Fibroblast of skin of right quadriceps (primary cell): ENCODE measurements around the gene SIM2.

Experiments used
- DNase-seq: peaks from one replicate; pipeline ENCODE4 v3.0.0-alpha.2; 2013

SIM2 gene

DNA sequence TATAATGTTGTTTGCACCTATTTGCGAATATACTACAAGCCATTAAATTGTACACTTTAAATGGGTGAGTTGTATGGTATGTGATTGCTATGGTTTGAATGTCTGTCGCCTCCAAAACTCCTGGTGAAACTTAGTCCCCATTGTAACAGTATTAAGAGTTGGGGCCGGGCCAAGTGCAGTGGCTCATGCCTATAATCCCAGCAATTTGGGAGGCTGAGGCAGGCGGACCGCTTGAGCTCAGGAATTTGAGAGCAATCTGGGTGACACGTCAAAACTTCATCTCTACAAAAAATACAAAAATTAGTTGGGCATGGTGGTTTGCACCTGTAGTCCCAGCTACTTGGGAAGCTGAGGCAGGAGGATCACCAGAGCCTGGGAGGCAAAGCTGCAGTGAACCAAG lies 12.0 kb upstream of the SIM2 start:
- DNase-seq = no peak

GRCh38 chr21:36688324-36688723 lies 10.6 kb upstream of the SIM2 start:
- no peak for DNase-seq

- DNase-seq = no peak
Observed at GRCh38 chr21:36689324-36689723, 9.6 kb upstream of the SIM2 start.

DNA sequence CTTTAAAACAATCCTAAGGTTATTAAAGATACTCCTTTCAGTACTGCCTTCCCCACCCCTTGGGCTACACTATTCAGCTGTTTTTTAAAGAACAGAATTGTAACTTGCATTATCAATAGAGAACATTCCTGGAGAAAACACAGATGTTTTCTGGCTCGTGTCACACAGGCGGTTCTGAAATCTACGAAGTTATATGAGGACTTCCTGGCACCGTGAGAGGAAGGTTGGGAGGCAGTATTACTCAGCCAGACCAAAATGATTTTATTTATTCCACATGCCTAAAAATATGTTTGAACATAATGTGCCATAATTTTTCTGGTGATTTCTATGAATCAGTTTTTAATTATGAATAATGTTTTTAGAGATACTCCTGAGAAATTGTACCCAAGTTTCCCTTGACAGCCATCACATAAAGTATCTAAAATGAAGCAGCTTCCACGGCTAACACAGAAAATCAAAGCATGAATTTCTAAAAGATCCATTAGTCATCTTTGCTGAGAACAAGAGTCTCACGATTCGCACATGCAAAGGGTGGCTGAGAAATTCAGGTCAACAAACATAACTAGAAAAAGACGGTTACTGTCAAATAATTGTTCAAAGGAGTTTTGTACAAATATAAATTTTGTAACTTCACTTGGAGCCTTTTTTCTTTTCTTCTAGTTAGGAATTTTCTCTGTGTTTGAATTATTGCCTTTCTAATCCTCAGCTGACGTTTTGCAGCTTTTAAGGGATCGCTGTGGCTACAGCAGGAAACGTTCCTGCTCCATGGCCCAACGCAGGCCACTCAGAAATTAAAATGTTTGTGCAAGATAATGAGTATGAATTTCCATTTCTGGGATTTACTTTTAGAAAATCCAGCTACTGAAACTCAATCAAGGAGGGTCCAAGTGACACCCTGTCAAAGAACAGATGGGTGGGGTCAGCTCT lies 8.0 kb upstream of the SIM2 start:
- no peak for DNase-seq

GRCh38 chr21:36691555-36692041 lies 7.3 kb upstream of the SIM2 start:
- no peak for DNase-seq

DNA sequence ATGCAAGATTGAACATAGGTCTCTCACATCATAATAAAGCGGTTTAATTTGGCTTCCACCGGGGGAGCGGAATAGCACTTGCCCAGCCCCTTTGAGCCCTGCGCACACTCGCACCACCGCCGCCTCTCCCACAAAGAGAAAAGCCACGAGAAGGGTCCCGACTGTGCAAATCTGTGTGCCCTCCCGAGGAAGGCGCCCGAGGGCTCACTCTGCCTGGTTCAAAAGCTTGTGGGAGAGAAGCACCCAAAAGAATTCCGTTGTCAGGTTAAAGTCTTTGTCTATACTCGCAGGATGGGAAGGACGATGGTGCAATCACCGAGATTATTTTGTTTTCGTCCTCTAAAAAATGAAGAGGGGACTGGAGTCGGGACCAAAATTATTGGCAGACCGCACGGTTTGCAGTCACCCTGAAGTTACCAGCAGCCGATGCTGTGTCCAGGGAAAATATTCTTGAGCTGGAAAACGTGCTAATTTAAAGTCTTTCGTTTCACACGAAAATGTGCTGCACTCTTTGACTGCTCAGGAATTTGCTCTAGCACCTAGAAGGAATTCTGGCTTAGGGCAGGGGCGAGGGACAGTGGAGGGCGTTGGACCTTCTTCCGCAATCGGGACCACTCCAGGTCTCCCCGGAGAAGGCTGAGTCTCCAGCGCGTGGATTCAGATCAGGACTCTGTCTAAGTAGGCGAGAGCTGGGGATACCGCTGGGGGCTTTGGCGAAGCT lies 6.6 kb upstream of the SIM2 start:
- no peak for DNase-seq

DNA sequence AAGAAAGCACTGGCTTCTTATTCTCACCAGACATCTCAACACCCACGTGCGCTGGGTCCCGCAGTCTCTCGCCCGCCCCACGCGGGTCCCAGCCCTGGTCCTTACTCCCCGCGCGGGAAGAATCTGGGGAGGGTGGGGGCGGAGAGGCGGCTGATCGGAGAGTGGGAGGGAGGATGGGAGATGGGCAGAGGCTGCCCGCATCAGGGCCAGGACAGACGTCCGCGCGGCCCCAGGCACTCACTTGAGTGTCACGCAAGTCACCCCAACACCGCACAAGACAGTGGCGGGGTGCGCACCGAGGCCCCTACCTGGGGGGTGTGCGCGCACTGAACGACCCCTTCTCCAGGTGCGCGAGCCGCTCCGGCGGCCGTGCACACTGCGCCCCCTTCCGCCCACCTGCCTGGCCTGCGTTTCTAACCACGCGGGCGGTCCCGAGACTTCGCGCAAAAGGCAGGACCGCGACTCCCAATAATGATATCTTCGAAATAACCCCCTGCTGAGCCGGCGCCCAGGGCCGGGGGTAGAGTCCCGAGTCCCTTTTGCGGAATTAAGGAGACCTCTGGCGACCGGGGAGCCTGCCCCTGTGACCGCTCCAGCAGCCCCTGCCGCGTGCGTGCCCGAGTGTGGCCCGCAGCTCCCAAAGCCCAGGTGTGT lies 6.0 kb upstream of the SIM2 start:
- DNase-seq = no peak

DNA sequence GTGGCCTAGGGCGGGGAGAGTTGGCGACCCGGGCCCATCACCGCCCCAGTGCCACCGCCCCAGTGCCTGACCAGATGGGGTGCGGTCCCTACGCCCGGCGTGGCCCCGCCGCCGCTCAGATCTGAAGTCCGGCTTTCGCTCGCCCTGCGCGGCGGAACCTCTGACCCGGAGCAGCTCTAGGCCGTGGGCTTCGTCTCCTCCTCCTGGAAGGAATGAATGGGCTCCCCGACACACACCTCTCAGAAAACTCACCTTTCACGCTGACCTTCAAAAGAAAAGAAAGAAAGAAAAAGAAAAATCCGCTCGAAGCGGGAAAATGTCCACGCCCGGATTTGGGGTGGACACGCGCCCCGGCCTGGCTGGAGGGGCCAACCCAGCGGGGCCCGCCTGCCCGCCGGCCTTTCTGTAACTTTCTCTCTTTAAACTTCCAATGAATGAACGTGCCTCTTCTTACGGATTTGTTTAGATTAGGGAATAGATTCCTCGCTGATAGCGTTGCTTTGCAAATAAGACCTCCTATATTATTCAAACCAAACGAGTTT lies 5.4 kb upstream of the SIM2 start:
- no peak for DNase-seq

DNA sequence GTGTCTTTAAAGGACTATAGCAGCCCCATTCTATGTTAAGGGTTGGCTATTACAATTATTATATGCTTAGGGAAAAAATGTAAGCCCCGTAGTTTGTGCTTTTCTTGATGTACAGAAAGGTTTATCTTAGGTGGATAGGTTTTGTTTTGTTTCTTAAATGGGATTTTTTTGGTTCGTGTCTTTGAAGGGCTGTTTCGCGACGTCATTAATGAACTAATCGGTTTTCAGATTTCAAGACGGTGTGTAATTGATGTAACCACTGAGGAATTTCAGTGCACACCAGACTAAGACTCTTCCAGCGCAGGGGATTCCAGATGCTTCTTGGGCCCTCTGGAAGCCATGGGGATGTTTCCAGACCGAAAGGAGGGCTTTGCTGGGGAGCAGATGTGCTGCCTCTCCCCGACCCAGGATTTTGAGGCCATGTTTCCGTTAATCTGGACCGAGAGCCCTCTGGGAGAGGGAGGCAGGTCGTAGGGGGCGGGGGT lies 4.8 kb upstream of the SIM2 start:
- no peak for DNase-seq

DNA sequence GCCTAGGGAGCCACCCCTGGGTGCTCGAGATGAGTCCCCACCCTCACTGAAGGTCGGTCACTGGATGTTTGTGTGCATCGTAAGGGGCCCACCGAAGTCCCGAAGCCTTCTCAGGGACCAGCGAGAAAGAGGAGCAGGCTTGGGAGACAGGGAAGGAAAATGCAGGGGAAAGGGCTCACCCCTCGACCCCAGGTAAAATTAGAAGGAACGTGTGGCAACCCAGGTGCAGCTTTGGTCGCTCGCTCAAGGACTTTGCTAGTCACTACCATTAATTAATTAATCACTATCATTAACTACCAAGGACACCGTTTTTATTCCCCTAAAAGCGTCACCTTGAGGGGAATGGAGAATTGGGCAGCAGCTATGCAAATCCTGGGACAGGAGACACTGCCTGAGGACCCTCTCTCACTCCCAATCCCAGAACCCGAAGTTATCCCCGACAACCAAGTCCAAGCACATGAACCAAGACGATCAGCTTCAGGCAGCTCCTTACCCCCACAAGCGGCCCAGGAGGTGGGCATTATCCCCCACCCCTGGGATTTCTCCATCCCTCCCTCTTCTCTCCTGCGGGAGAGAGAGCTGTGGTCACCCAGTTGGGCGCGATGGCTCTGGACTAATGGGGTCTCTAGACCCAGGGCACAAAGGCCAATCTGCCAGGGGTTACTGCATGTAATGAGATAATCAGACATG lies 4.2 kb upstream of the SIM2 start:
- no peak for DNase-seq

GRCh38 chr21:36695283-36695634 lies 3.7 kb upstream of the SIM2 start:
- no peak for DNase-seq

DNA sequence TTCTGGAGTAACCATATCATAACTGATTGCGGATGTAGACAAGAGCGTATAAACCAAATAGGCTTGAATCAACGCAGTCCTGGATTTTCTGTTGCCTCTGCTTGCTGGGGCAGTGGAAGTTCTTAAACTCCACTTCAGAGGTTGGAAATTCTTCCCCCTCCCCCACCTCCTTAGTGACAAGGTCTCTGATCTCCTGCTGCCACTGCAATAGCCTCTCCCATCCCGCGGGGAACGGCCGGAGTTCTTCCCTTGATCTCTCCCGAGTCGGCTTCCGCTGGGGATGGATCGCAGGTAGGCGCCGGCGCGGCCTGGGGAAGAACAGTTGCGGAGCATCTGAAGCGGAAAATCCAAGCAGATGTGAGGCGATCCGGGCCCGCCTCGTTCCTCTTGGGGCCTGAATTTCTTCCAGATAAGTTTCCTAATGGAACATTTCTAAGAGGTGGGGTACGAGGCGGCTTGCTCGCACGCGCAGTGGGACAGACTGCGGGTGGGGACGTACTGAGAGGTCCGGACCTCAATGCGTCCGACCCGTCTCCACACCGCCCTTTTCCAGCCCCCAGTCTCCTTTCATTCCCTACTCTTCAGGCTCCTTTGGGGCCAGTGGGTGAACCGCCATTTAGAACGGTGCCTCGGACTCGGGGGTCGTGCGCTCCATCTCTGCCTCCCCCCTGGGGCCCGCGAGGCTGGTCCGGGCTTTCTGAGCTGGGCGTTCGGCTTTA lies 3.1 kb upstream of the SIM2 start:
- no peak for DNase-seq

- DNase-seq = no peak
Observed at GRCh38 chr21:36696390-36697059, 2.4 kb upstream of the SIM2 start.

GRCh38 chr21:36697060-36697850 lies 1.7 kb upstream of the SIM2 start:
- DNase-seq = no peak

- no peak for DNase-seq
Observed at GRCh38 chr21:36697851-36698384, 997 bp upstream of the SIM2 start.

- DNase-seq = no peak
Observed at GRCh38 chr21:36698385-36698980, 432 bp upstream of the SIM2 start.

GRCh38 chr21:36699546-36700294 lies 805 bp downstream of the SIM2 start:
- DNase-seq = no peak

- no peak for DNase-seq
Observed at GRCh38 chr21:36700295-36700970, 1.5 kb downstream of the SIM2 start.
